Measurements from ENCODE around the gene CFAP61.
"Not testable (repeated sequence)": the region's sequence is repeated elsewhere in the genome, so short reads cannot be mapped to it uniquely, and the experiment has no call there.

The CFAP61 gene

GRCh38 chr20:20085812-20086211 lies 33.5 kb downstream of the CFAP61 start:
- DNase-seq, result peak in 1 of 51 donors; percentile 14

GRCh38 chr20:20089018-20089417 lies 36.7 kb downstream of the CFAP61 start:
- no peak for DNase-seq

- DNase-seq, result no peak
These were observed 37.6 kb downstream of the CFAP61 start for GRCh38 chr20:20089939-20090338.

- no peak for DNase-seq
These were observed 40.5 kb downstream of the CFAP61 start for GRCh38 chr20:20092827-20093226.

GRCh38 chr20:20094410-20094809 lies 42.1 kb downstream of the CFAP61 start:
- DNase-seq, result no peak

- DNase-seq, result no peak
These were observed 43.0 kb downstream of the CFAP61 start for GRCh38 chr20:20095114-20095872.

GRCh38 chr20:20096421-20096820 lies 44.1 kb downstream of the CFAP61 start:
- DNase-seq, result peak in 3 of 51 donors; percentile 3 to 15 (median 5)

- no peak for DNase-seq
These were observed 48.5 kb downstream of the CFAP61 start for GRCh38 chr20:20100881-20101280.

- DNase-seq, result no peak
These were observed 49.8 kb downstream of the CFAP61 start for GRCh38 chr20:20102163-20102562.

GRCh38 chr20:20102716-20103258 lies 50.5 kb downstream of the CFAP61 start:
- DNase-seq, result no peak

- DNase-seq, result no peak
These were observed 51.2 kb downstream of the CFAP61 start for GRCh38 chr20:20103486-20103885.

- DNase-seq, result not testable (repeated sequence)
These were observed 70.9 kb downstream of the CFAP61 start for GRCh38 chr20:20123187-20123586.

GRCh38 chr20:20130399-20130798 lies 78.1 kb downstream of the CFAP61 start:
- no peak for DNase-seq

- DNase-seq, result no peak
These were observed 82.7 kb downstream of the CFAP61 start for GRCh38 chr20:20134941-20135575.

- no peak for DNase-seq
These were observed 84.0 kb downstream of the CFAP61 start for GRCh38 chr20:20136313-20136712.

- no peak for DNase-seq
These were observed 85.5 kb downstream of the CFAP61 start for GRCh38 chr20:20137851-20138250.

GRCh38 chr20:20138301-20139064 lies 86.2 kb downstream of the CFAP61 start:
- DNase-seq, result no peak

- DNase-seq, result no peak
These were observed 87.1 kb downstream of the CFAP61 start for GRCh38 chr20:20139403-20139802.

GRCh38 chr20:20143165-20143564 lies 90.8 kb downstream of the CFAP61 start:
- no peak for DNase-seq

GRCh38 chr20:20143646-20144045 lies 91.3 kb downstream of the CFAP61 start:
- no peak for DNase-seq

GRCh38 chr20:20148779-20149178 lies 96.4 kb downstream of the CFAP61 start:
- DNase-seq, result no peak

GRCh38 chr20:20150241-20150640 lies 97.9 kb downstream of the CFAP61 start:
- no peak for DNase-seq
